Stimulated activated naive CD8-positive, alpha-beta T cell treated with anti-CD3 and anti-CD28 coated beads, Interleukin-15, Interleukin-2, amounts not matched to agents 100 ng/mL and 50 ng/mL, for 24 hours (primary cell): Measurements from ENCODE around the gene LAMA2.

ENCODE experiments used
- H3K27ac Mint-ChIP-seq: one replicate; pipeline ENCODE4 v1.8.0; 2021; ENCODE audit warnings: mild to moderate bottlenecking, mixed read lengths
- H3K27me3 Mint-ChIP-seq: one replicate; pipeline ENCODE4 v1.8.0; 2021; ENCODE audit warnings: mixed read lengths
- H3K36me3 Mint-ChIP-seq: one replicate; pipeline ENCODE4 v1.8.0; 2021; ENCODE audit warnings: low read depth, mixed read lengths
- H3K4me1 Mint-ChIP-seq: one replicate; pipeline ENCODE4 v1.8.0; 2021; ENCODE audit warnings: low read depth, mixed read lengths
- H3K4me3 Mint-ChIP-seq: one replicate; pipeline ENCODE4 v1.8.0; 2021; ENCODE audit warnings: mild to moderate bottlenecking, mixed read lengths
- H3K9me3 Mint-ChIP-seq: one replicate; pipeline ENCODE4 v1.8.0; 2021; ENCODE audit warnings: mixed read lengths

Gene LAMA2

GRCh38 chr6:129104131-129104530 lies 221.2 kb downstream of the LAMA2 start:
- Mint-ChIP-seq H3K4me3 (no peak overlapping the region), H3K27ac (no peak overlapping the region), H3K36me3 (no peaks in the 10 kb centered on the region), H3K4me1 (no peaks in the 10 kb centered on the region), H3K27me3 (peaks cover 12% of the 10 kb centered on the region), H3K9me3 (no peaks in the 10 kb centered on the region)

GRCh38 chr6:129104560-129104959 lies 221.6 kb downstream of the LAMA2 start:
- Mint-ChIP-seq H3K36me3 (no peaks in the 10 kb centered on the region), H3K9me3 (no peaks in the 10 kb centered on the region), H3K4me1 (no peaks in the 10 kb centered on the region), H3K27me3 (peaks cover 12% of the 10 kb centered on the region), H3K27ac (no peak overlapping the region), H3K4me3 (no peak overlapping the region)

- no peaks in the 10 kb centered on the region for H3K36me3 Mint-ChIP-seq
- H3K4me1 Mint-ChIP-seq = no peaks in the 10 kb centered on the region
- no peak overlapping the region for H3K4me3 Mint-ChIP-seq
- peaks cover 12% of the 10 kb centered on the region for H3K27me3 Mint-ChIP-seq
- H3K27ac Mint-ChIP-seq = no peak overlapping the region
- H3K9me3 Mint-ChIP-seq = no peaks in the 10 kb centered on the region
These were observed 222.1 kb downstream of the LAMA2 start for GRCh38 chr6:129105035-129105434.

GRCh38 chr6:129105793-129106192 lies 222.9 kb downstream of the LAMA2 start:
- H3K4me1 Mint-ChIP-seq = no peaks in the 10 kb centered on the region
- H3K9me3 Mint-ChIP-seq = no peaks in the 10 kb centered on the region
- H3K27me3 Mint-ChIP-seq = peaks cover 12% of the 10 kb centered on the region
- no peaks in the 10 kb centered on the region for H3K36me3 Mint-ChIP-seq
- H3K4me3 Mint-ChIP-seq = no peak overlapping the region
- H3K27ac Mint-ChIP-seq = no peak overlapping the region

GRCh38 chr6:129108337-129108736 lies 225.4 kb downstream of the LAMA2 start:
- Mint-ChIP-seq H3K4me3 (no peak overlapping the region), H3K27me3 (peaks cover 16% of the 10 kb centered on the region), H3K36me3 (no peaks in the 10 kb centered on the region), H3K4me1 (no peaks in the 10 kb centered on the region), H3K27ac (no peak overlapping the region), H3K9me3 (no peaks in the 10 kb centered on the region)

GRCh38 chr6:129110690-129111343 lies 227.9 kb downstream of the LAMA2 start:
- H3K4me1 Mint-ChIP-seq = no peaks in the 10 kb centered on the region
- H3K36me3 Mint-ChIP-seq = no peaks in the 10 kb centered on the region

GRCh38 chr6:129111346-129111745 lies 228.4 kb downstream of the LAMA2 start:
- no peaks in the 10 kb centered on the region for H3K4me1 Mint-ChIP-seq
- H3K4me3 Mint-ChIP-seq = no peak overlapping the region
- H3K27me3 Mint-ChIP-seq = peaks cover 26% of the 10 kb centered on the region
- no peak overlapping the region for H3K27ac Mint-ChIP-seq
- no peaks in the 10 kb centered on the region for H3K36me3 Mint-ChIP-seq
- H3K9me3 Mint-ChIP-seq = no peaks in the 10 kb centered on the region

More at GRCh38 chr6:129110690-129111343, 227.9 kb downstream of the LAMA2 start:
- no peaks in the 10 kb centered on the region for H3K9me3 Mint-ChIP-seq
- H3K4me3 Mint-ChIP-seq = no peak overlapping the region
- no peak overlapping the region for H3K27ac Mint-ChIP-seq
- peaks cover 26% of the 10 kb centered on the region for H3K27me3 Mint-ChIP-seq

GRCh38 chr6:129111853-129112252 lies 228.9 kb downstream of the LAMA2 start:
- no peaks in the 10 kb centered on the region for H3K9me3 Mint-ChIP-seq
- H3K36me3 Mint-ChIP-seq = no peaks in the 10 kb centered on the region
- no peak overlapping the region for H3K4me3 Mint-ChIP-seq
- no peaks in the 10 kb centered on the region for H3K4me1 Mint-ChIP-seq
- H3K27me3 Mint-ChIP-seq = peaks cover 26% of the 10 kb centered on the region
- H3K27ac Mint-ChIP-seq = no peak overlapping the region

GRCh38 chr6:129112591-129112990 lies 229.7 kb downstream of the LAMA2 start:
- H3K4me3 Mint-ChIP-seq = no peak overlapping the region
- H3K27ac Mint-ChIP-seq = no peak overlapping the region
- H3K27me3 Mint-ChIP-seq = peaks cover 22% of the 10 kb centered on the region
- no peaks in the 10 kb centered on the region for H3K36me3 Mint-ChIP-seq
- H3K4me1 Mint-ChIP-seq = no peaks in the 10 kb centered on the region
- no peaks in the 10 kb centered on the region for H3K9me3 Mint-ChIP-seq

- Mint-ChIP-seq H3K27ac (no peak overlapping the region), H3K27me3 (peaks cover 18% of the 10 kb centered on the region), H3K4me1 (no peaks in the 10 kb centered on the region), H3K9me3 (no peaks in the 10 kb centered on the region), H3K4me3 (no peak overlapping the region), H3K36me3 (no peaks in the 10 kb centered on the region)
These were observed 230.7 kb downstream of the LAMA2 start for GRCh38 chr6:129113637-129114036.

- Mint-ChIP-seq H3K4me3 (no peak overlapping the region), H3K36me3 (no peaks in the 10 kb centered on the region), H3K27me3 (peaks cover 14% of the 10 kb centered on the region), H3K4me1 (no peaks in the 10 kb centered on the region), H3K27ac (no peak overlapping the region), H3K9me3 (no peaks in the 10 kb centered on the region)
These were observed 231.9 kb downstream of the LAMA2 start for GRCh38 chr6:129114636-129115391.

- Mint-ChIP-seq H3K27ac (no peak overlapping the region), H3K4me1 (no peaks in the 10 kb centered on the region), H3K36me3 (no peaks in the 10 kb centered on the region), H3K27me3 (peaks cover 14% of the 10 kb centered on the region), H3K4me3 (no peak overlapping the region), H3K9me3 (no peaks in the 10 kb centered on the region)
These were observed 232.5 kb downstream of the LAMA2 start for GRCh38 chr6:129115471-129115870.

GRCh38 chr6:129117355-129117754 lies 234.4 kb downstream of the LAMA2 start:
- H3K4me3 Mint-ChIP-seq = no peak overlapping the region
- peaks cover 14% of the 10 kb centered on the region for H3K27me3 Mint-ChIP-seq
- no peaks in the 10 kb centered on the region for H3K9me3 Mint-ChIP-seq
- no peak overlapping the region for H3K27ac Mint-ChIP-seq
- no peaks in the 10 kb centered on the region for H3K36me3 Mint-ChIP-seq
- no peaks in the 10 kb centered on the region for H3K4me1 Mint-ChIP-seq

- no peaks in the 10 kb centered on the region for H3K9me3 Mint-ChIP-seq
- H3K36me3 Mint-ChIP-seq = no peaks in the 10 kb centered on the region
- H3K27me3 Mint-ChIP-seq = no peaks in the 10 kb centered on the region
- no peak overlapping the region for H3K4me3 Mint-ChIP-seq
- no peak overlapping the region for H3K27ac Mint-ChIP-seq
- no peaks in the 10 kb centered on the region for H3K4me1 Mint-ChIP-seq
These were observed 238.1 kb downstream of the LAMA2 start for GRCh38 chr6:129120856-129121638.

GRCh38 chr6:129124347-129124746 lies 241.4 kb downstream of the LAMA2 start:
- no peaks in the 10 kb centered on the region for H3K27me3 Mint-ChIP-seq
- no peak overlapping the region for H3K27ac Mint-ChIP-seq
- no peaks in the 10 kb centered on the region for H3K4me1 Mint-ChIP-seq
- H3K4me3 Mint-ChIP-seq = no peak overlapping the region
- no peaks in the 10 kb centered on the region for H3K36me3 Mint-ChIP-seq
- no peaks in the 10 kb centered on the region for H3K9me3 Mint-ChIP-seq
